ELR (cell line): ENCODE measurements around the gene ARMC9.
"Not testable (repeated sequence)": the region's sequence is repeated elsewhere in the genome, so short reads cannot be mapped to it uniquely, and the experiment has no call there.

ENCODE experiments used
- DNase-seq: peaks from one replicate; pipeline ENCODE4 v3.0.0-alpha.2; 2015; ENCODE audit warnings: low read depth

ARMC9 gene

DNA sequence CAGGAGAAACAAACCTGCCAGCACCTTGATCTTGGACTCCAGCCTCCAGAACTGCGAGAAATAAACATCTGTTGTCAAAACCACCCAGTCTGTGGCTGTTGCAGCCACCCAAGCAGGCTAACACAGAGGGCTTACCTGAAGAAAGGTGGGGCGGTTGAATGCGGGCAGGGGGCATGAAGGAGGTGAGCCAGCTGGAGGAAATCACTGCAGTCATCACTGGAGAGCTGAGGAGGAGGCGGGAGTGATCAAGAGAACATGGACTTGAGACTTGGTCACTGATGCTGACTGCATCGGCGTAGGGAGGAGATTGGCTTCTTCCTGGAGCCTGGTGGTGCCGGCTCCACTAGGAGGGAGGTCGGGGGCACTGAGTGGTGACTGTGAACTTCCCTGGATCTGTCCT lies 14.6 kb upstream of the ARMC9 start:
- DNase-seq: no peak

DNA sequence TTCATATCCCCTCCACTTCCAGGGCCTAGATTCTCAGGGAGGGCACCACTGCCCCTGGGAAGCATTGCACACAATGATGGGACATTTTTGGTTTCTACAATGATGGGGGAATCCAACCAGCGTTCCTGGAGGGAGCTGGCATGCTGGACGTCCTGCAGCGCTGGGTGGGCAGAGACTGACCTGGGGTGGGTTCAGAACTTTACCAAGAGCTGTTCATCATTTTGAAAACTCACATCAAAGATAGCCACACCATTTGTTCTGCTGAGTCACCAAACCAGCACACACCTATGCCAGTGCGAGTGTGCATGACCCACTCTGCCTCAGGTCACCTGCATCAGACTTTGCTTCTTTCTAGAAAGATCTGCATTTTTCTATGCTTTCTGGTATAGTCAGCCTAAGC lies 14.1 kb upstream of the ARMC9 start:
- no peak for DNase-seq

DNA sequence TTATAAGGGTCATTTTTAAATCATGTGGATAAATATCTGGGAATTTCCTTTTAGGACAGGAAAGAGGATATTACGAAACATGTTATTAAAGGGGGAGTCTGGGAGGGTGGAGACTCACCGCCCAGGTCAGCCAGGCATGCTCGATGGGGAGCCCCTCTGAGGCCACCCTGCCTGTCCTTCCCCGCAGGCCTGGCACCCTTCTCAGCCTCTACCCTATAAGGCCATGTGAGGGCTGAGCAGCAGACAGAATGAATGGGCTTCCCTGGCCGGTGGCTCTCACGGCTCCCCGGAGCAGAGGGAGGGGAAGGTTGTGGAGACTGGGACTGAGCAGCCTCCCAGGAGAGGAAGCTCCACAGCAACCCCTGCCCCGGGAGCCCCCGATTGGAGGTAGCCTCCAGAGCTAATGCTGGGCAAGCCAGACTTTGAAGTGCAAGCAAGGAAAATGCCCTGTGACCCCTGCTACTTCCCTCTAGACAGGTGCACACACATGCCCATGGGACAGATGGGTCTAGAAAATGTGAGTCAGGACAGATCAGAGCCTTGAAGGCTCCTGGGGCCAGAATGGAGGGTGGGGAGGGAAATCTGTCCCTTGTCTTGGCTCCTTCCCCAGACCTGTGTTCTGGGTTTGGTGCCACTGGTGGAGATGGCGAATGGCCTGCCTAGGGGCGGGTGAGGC lies 13.2 kb upstream of the ARMC9 start:
- no peak for DNase-seq

DNA sequence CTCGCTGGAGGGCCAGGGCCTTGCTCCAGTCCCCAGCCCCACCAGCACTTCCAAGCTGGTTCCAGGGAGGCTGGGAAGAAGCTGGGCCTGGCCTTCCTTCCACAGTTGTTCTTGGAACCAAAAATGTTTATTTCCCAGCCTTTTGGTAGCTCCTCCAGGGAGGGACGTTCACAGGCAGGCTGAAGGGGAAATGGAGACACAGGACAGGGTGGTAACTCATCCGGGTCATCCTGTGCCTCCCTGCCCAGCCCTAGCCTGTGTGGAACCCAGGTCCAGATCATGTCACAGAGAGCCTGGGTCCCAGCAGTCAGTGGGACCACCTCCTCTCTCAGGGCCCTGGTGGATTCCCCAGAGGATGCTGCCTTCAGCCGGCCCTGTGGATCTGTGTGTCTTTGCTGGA lies 12.5 kb upstream of the ARMC9 start:
- DNase-seq: no peak

DNA sequence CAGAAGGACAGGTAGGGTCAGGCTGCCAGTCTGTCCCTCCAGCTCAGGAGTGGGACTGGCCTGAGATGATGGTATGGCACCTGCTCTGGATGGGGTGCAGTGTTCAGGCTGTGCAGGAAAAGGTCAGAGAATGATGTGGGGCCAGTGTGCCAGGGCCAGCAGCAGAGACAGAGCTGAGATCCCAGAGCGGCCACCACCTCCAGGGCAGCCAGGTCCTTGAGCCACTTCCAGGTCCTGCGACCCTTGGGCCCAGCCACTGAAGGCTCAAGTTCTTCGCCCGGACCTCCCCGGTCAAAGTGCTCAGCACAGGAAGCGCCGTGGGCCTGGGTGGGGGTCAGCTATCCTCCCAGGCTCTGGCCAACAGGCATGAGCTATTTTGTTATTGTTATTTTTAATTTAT lies 12.1 kb upstream of the ARMC9 start:
- no peak for DNase-seq

DNA sequence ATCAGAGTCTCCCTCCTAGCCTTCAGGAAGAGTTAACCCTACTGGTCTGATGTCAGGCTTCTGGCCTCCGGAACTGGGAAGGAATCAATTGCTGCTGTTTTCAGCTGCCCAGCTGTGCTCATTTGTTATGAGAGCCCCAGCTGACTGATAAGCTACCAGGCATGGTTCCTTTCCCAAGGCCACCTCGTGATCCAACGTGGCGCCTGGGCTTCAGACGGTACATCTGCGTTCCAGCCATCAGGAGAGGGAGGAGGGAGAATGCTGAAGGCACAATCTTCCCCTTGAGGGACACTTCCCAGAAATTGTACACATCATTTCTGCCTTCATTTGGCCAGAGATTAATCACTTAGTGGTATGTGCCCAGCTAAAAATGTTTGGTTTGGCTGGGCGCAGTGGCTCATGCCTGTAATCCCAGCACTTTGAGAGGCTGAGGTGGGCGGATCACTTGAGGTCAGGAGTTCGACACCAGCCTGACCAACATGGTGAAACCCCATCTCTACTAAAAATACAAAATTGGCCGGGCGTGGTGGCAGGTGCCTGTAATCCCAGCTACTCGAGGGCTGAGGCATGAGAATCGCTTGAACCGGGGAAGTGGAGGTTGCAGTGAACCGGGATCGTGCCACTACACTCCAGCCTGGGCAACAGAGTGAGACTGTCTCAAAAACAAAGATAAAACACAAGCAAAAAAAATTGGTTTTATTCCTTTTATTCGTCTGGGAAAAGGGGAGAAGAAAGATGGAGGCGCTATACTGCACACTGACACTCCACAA lies 10.5 kb upstream of the ARMC9 start:
- no peak for DNase-seq

DNA sequence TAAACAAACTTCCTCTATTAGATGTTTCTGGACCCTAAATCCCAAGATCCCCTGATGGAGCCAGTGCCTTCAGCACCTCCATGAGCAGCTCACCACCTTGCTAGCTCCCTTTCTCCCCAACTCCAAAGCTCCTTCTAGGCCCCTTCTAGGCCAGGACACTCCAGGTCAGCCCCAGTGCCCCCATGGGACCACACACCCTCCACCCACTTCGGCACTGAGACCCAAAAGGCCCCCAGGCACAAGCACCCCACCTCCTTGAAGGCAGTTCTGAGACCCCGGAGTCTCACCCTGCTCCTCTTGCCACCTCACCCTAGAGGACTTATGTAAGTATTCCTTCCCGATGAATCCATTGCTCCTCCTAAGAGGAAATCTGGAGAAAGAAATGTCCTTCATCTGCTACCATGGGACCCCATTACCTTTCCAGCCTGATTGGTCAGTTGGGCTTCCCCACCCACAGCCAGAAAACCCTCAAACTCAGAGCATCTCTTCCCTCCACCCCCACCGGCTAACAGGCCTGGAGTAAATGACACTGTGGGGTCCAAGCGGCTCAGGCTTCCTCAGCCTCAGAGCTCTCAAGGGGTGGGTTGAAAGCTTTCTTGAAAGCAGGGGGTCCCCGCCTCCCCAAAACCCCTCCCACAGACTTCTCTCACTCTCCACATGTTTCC lies 9.8 kb upstream of the ARMC9 start:
- no peak for DNase-seq

DNA sequence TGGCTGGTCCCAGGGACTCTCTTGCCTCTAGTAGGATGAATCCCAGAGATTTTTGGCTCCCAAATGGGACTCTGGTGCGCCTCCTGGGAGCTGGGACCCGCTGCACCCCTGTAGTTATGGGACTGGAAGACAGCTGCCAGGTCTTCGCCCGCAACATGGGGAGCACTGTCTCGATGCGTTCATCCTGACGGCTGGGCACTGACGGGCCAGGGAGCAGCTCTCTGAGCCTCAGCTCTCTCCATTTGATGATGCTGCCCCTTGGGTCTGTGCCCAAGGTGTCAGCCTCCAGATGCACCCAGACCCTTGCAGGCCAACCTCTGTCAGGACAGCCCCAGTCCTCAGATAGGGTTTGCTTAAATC lies 9.3 kb upstream of the ARMC9 start:
- DNase-seq: no peak

DNA sequence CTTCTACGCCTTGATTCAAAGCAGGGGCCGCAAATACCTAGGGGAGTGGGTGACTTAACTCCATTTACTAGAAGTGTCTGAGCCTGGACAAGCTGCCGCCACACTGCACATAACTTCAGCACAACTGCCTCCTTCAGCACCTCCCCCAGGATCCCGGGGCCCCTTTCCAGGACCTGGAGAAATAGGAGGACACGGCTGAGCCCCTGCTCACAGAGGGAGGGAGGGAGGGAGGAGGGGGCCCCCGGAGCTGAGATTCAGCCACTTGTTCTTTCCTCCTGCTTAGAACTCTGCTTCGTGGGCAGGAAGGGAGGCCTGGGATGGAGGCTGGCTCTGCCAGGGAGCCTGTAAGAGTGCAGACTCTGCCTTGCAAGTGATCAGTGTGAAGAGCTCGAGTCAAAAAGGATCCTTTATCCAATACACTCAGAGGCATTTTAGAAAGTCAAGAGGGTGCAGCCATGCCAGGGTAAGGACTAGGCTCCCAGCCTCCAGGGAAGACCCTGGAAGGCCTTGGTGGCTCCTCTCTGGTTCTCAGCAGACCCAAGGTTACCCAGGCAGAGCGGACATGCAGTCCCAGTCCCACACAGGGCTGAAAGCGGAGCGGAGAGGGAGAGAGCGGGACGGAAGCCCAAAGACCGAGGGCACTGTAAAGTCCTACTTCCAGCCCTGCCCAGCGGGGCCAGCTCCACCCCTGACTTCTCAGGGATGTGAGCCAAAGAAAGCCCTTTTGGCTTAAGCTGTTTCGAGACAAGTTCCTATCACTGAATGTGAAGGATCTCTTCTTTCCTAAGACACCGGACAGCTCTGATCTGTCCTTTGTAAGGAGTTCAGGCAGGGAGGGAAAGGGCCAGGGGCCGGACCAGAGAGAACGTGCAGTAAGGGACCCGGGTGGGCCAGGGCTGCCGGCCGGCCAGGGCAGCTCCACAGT lies 8.6 kb upstream of the ARMC9 start:
- no peak for DNase-seq

DNA sequence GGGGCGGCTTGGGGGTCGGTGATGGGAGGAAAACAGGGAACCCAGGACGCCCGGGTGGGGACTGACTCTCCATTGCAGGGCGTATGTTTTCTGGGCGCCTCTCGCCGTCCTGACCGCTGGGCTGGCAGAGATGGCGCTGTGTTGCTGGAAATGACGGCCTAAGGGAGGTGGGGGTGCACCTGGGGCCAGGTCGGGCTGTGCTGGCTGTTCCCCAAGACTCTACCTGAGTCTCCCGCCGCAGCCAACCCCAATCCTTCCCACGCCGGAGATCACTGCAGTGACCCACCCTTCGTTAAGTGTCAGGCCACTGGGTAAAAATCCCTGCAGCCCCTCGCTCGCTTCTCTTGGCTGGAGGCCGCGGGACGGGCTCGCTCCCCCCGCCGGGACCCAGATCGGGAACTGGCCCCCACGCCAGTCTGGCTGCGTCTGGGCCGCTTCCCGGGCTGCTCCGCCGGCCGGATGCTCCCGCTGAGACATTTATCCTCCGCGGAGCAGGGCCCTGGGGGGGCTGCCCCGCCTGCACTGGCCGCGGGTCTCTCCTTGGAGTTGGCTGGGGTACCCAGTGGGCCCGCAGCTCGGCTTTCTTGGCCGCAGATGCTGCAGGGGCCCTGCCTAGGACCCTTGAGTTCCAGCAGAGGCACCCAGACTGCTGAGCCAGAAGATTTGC lies 7.8 kb upstream of the ARMC9 start:
- DNase-seq: no peak

DNA sequence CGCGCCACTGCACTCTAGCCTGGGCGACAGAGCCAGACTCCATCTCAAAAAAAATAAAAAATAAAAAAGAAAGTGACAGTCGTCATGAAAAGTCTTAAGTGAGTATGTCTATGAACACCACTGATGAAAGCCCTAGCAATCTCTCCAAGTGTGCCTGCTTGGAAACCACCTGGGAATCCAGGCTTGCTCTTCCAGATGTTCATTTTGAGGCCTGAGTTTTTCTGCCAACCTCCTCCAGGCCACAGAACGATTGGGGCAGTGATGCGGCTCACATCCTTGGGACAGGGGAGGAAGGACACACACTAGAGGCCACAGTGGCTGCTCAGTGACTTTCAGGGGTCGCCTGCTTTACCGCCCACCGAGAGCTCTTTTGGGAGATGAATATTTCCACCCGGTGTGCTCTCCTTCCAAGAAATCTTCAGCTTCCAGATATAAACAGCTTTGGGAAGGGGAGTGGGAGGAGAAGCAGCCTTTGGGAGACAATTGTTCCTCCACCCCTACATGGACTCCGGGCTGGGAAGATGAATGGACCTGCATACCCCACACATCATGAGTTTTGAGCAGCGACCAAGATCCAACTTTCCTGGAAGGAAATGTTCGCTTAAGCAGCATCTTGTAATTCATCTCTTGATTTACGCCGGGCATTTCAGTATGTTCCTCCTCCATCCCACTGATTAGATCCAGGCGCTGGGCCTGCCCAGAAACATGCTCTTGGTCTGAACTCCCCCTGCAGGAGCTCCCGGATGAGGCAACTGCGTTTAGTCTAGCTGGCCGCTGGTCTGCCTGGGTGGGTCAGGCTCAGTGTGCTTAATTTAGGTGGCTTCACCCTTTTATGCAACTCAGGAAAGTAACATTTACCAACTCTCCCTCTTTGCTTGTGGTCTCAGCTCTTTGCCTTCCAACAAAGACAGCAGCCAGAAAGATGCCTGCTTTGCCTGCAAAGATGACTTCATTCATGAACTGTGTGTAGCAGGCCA lies 6.2 kb upstream of the ARMC9 start:
- DNase-seq: peak; percentile 88

DNA sequence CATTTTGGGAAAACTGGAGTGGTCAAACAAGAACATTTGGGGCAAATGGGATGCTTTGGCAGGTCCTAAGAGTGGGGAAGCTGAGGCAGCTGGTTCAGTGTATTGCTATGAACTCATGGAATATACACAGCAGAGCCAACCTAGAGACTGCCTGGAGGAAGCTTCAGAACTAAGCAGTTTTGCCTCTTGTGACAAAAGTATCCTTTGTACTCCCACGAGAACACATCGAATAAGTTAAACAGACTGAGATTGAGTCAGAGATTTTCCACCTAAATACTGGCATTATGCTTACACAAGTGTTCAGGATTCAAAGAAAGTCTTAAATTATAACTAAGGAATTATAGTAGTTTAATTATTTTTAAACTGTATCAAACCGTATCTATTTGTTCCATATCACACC lies 5.2 kb upstream of the ARMC9 start:
- DNase-seq: no peak

DNA sequence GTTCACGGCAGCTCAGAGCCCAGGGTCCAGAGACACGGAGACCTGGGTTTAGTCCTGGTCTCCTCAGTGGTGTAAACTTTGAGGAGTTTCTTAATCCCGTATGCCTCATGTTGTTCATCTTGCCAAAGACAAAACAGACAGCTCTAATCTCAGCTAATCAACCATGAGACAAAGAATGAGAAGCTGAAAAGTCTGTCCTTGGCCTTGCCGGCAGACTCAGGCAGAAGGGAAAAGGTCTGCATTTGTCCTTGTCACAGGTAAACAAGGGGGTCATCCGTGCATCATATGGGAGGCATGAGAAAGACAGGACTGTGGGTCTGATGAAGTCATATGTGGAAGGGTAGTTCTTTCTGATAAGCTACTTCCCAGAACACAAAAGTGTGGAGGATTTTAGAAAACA lies 1.8 kb upstream of the ARMC9 start:
- no peak for DNase-seq

DNA sequence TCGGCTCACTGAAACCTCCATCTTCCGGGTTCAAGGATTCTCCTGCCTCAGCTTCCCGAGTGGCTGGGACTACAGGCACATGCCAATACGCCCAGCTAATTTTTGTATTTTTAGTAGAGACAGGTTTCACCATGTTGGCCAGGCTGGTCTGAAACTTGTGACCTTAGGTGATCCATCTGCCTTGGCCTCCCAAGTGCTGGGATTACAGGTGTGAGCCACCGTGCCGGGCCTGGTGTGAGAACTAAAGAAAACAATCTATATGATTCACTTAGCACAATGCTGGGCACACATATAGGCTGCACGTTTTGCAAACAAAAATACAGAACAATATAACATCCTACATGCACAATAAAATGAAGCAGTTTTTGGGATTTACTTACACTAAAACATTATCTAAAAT lies 1.2 kb upstream of the ARMC9 start:
- not testable (repeated sequence) for DNase-seq

DNA sequence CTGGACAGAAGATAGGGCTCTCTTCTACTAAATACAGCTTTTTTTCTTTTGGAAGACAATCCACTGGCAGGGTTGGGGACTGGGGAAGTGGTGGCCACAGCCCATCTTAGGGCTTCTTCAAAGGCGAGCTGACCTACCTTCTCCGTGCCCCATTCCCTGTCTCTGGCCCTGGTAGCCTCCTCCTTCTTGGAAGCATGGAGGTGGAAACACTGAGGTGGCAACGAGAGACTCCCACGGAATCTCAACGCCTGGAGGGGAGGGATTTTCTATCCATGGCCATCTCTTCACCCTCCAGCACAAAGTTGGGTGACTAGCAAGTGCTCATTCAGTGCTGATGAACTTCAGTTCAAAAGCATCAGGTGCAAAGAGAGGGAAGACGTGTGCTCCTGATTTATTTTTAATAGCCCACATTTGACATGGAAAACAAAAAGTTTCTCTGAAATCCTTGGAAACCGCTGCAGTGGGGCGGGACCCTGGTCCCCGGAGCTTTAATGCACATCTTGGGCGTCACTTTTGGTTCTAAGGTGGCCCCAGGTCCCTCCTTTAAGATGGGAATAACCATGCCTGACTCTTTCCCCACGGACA lies 633 bp upstream of the ARMC9 start:
- DNase-seq: peak; percentile 25

DNA sequence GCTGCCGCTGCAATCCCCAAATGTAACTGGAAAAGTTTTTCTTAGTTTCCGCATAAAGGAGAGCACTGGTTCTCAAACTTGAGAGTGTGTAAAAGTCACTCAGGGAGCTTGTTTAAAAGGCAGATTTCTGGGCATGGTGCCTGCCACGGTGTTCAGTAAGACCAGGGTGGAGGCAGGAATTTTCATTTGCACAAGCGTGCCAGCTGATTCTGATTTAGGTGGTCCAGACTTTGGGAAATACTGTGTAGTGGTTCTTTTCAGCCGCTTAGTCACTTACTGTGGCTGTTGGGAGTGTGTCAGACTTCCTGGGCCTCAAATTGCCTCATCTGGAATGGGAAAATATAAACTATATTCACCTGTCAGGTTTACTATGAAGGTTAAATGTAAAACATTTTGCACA lies 788 bp downstream of the ARMC9 start:
- DNase-seq: peak; percentile 85

DNA sequence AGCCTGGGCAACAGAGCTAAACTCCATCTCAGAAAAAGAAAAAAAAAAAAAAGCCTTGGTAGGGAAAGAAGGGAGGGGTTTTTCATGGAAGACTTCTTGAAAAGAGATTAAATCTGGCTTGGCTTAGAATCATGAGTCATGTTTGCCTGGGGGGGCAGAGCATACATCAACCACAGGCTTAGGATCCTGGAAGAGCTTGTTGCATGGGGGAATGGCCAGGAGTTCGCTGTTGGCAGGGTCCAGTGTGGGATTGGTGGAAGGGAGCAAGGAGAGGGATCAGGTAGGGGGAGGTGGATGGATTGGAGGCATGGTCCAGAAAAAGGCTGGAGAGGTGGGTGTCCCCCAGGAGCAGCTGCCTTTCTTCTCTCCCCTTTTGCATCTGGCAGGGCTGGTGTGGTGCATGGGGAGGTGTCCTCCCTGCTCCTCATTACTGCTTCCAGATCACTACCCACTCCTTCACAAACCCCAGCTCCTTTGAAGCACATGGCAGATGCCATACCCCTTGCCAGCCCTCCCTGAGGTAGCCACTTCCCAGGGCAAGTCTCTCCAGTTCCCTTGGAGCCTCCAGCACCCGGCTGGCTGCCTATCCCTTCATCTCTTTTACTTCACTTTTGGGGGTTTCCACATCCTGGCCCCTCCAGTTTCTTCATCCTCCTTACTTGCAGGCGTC lies 2.5 kb downstream of the ARMC9 start:
- DNase-seq: peak; percentile 93

DNA sequence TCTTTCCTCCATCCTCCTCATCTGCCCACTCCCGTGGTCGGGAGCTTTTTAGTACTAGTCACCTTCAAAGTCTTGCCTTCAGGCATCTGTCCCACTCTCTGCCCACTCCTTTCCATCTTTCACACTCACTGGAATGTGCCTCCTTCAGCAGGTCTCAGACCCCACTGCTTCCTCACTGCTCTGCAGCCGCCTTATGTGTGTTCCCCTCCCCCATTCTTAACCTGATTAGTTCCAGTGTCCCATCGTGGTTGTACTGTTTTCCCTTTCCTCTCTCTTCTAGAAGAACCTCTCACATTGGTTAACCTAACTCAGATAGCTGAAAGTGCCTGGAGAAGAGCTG lies 3.0 kb downstream of the ARMC9 start:
- DNase-seq: peak; percentile 31

DNA sequence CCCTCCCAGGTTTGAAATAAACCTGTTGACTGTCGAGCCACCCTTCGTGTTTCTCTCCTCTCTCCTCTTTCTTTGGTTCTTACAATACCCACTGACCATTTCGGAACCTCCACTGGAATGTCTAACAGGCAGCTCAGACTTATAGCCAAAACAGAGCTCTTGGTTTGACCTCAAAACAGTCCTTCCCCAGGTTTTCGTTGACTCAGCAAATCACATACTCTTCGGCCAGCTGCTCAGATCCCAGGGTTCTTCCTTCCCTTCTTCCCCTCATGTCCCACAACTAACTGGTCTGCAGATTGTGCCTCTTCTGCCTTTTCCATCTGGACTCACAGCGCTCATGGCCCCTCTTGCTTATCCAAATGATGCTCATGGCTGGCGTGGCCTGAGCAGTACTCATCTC lies 4.7 kb downstream of the ARMC9 start:
- DNase-seq: no peak

DNA sequence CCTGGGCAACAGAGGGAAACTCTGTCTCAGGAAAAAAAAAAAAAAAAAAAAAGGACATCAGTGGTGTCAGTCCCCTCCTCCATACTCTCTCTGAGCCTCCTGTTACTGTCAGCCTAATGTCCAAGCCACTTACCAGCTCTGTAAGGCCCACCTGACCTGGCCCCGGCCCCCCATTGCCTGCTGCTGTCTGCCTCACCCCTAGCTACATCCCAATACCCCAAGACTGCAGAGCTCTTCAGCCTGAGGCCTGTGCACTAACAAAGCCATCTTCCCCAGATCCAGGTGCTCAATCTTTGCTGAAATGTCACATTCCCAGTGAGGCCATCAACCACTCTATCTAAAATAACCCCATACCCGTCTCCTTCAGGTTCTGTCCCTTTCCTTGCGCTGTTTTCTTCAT lies 5.7 kb downstream of the ARMC9 start:
- DNase-seq: no peak
